NCI-H2227 (cell line): ENCODE results near the gene TBXAS1.

Experiments
- DNase-seq: peaks from one replicate; lab custom pipeline; 2025; ENCODE audit not compliant: unreplicated experiment; lab: John Stamatoyannopoulos, UW

TBXAS1 gene

GRCh38 chr7:139854124-139854511 lies 25.1 kb downstream of the TBXAS1 start:
- no peak for DNase-seq

- DNase-seq: no peak
Observed at GRCh38 chr7:139854803-139855497, 25.9 kb downstream of the TBXAS1 start.

DNA sequence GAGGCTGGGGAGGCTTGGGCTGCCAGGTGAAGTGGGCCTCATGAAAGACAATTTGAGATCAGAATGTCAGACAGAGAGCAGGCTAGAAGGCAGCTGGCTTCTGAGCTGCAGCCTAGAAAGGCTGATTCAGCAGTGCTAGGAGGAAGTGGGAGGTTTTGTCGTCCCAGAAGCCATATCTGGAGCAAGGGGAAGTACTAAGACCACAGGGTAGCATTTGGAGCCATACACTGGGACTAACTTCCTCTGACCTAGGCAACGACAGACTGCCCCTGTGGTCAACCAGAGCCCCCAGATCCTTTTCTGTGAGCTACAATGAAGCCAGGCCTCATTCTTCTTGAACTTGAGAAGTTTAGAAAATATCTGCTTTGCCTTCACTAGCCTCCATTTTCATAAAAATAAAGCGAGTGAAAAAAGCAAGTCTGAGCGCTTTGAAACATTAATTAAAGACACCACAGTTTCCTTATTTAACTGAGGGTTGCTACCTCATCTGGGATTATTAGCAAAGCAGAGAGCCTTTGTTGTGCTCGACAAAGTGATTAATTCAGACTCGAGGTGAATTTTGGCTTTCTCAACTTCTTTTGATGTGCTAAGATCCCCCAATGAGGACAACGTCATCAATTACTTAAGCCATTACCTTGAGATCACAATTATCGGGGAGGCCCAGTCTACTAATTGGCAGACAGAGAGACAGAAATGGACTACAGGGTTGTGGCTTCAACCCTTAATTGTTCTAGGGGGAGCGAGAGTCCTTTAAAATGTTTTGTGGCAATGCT lies 26.6 kb downstream of the TBXAS1 start:
- DNase-seq: no peak

GRCh38 chr7:139857791-139858190 lies 28.7 kb downstream of the TBXAS1 start:
- DNase-seq: no peak

- DNase-seq: no peak
Observed at GRCh38 chr7:139860090-139860775, 31.2 kb downstream of the TBXAS1 start.

DNA sequence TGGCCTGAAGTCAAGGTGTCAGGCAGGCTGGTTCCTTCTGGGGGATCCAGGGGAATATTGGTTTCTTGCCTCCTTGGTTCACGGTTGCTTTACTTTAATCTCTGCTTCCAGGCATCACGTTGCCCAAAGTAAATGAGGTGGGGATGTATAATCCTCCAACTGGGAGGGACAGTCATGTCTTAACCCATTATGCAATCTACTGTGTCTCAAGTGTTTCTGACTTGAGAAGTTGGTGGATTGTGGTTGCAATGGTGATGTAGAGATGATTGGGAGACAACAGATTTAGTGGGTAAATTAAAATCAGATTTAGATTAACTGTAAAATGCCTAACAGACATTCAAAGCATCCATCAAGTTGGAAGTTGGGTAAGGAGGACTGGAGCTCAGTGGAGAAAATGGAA lies 32.7 kb downstream of the TBXAS1 start:
- DNase-seq: no peak

DNA sequence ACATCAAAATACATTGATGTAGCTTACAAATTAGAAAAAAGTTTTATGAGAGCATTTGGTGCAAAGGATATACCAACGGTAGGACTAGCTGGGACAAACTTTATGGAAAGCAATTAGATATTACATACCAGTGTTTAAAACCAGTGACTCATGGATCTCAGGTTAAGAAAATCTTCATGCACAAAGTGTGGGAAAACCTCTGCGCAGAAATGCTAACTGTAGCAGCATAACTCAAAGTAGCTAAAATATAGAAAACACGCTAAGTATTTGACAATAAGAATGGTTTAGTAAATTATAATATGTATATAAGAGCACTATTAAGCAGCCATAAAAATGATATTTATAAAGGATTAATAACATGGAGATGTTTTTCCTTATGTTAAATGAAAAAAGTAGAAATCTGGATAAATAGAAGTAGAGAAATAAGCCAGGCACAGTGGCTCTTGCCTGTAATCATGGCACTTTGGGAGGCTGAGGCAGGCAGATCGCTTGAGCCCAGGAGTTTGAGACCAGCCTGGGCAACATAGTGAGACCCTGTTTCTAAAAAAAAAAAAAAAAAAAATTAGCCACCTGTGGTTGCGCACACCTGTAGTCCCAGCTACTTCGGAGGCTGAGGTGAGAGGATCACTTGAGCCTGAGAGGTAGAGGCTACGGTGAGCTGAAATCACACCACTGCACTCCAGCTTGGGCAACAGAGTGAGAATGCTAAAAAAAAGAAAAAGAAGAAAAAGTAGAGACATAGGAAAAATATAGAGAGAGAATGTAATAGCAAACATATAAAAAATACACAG lies 37.2 kb downstream of the TBXAS1 start:
- DNase-seq: no peak

DNA sequence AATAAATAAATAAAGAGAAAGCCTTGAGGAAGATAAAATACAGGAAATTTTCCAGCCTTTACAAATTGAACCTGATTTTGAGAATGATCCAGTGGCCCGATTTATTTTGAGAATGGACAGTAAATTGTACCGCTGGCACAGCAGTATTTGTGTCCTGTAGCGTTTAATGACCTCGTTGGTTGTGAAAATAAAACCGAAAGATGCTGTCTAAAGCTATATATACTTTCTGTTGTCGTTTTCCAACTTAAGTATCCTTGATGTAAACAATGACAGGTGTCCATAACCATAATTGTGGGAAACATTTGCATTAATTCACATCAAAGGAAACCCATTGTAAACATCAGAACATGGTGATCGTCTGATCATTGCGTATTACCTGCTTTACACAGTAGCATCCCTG lies 38.8 kb downstream of the TBXAS1 start:
- DNase-seq: no peak

- no peak for DNase-seq
Observed at GRCh38 chr7:139869886-139870285, 40.8 kb downstream of the TBXAS1 start.

- DNase-seq: no peak
Observed at GRCh38 chr7:139870380-139870779, 41.3 kb downstream of the TBXAS1 start.

DNA sequence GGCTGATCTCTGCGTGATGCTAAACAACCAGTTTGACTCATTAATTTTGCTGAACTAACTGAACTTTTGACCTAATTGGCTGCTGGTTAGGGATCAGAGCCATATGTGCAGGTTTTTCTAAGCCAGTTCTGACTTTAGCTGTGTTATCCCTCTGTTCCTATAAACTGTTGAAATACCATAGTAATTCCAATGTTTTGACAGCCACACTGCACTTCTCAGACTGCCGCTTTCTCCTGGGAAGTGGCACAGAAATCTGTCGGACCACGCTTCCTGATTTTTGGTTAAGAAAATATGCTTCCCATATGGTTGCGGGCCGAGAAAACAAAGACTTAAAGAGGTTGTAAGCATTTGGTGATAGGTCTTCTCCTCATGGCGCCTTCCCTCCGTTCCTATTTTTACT lies 42.3 kb downstream of the TBXAS1 start:
- no peak for DNase-seq

GRCh38 chr7:139871820-139872219 lies 42.8 kb downstream of the TBXAS1 start:
- no peak for DNase-seq

GRCh38 chr7:139873593-139874301 lies 44.7 kb downstream of the TBXAS1 start:
- DNase-seq: no peak

DNA sequence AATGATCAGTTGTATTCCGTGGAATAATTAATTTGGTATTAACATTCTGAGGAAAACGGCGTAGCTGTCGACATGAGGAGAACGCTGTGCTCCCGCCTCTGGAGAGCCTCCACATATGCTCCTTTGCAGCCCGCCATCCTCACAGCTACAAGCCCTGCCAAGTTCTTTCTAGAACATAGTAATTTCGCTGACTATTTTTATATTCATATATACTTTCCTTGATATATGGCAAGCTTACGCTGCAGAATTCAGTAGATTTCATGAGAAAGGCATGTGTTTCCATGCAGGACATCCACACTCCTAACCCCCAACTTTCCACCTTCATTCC lies 45.2 kb downstream of the TBXAS1 start:
- DNase-seq: no peak

- no peak for DNase-seq
Observed at GRCh38 chr7:139875821-139876241, 46.8 kb downstream of the TBXAS1 start.

- no peak for DNase-seq
Observed at GRCh38 chr7:139876622-139877283, 47.7 kb downstream of the TBXAS1 start.

- DNase-seq: no peak
Observed at GRCh38 chr7:139883814-139884213, 54.8 kb downstream of the TBXAS1 start.

DNA sequence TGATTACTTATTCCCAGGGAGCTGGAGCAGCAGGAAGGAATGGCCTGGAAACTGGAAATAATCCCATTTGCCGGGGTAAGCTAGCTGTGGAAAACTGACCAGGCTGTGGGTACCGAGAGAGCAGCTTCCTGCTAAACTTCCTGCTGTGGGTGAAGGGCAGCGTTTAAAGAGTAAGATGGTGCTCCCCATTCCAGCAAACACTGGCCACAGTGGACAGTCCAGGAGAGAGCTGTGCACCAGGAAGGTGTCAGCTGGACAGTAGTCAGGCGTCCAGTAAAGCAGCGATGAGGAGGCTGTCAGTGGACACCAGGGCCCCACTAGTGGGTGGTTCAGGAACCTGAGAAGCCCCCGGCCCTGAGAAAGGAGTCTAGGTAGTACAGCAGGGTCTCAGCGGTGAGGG lies 55.4 kb downstream of the TBXAS1 start:
- DNase-seq: no peak

- no peak for DNase-seq
Observed at GRCh38 chr7:139885511-139885910, 56.4 kb downstream of the TBXAS1 start.

DNA sequence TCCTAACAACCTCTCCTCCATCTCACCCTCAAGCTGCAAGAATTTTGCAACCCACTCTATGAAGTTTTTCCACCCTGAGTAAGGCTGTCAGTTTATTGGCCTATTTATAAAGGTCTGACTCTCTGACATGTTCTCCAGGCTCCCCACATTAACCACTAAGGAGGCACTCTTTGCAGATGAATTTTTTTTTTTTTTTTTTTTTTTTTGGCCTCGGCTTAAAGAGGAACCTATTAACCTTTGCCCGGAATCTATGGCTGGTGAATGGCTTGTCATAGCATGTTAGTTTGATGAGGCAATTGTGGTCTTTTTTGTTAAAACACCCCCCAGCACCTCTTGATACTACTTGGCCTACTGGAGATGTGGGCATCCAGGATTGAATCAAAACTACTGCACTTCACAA lies 57.1 kb downstream of the TBXAS1 start:
- no peak for DNase-seq
